Kidney (tissue), 14 donors: ENCODE data around the gene LAIR2. TPM values are rescaled to one million over a fixed set of nuclear protein-coding genes. Genes with fewer than 3 reads are reported as not detected.

ENCODE experiments used
- DNase-seq, 5 donors: peaks; one replicate each; pipeline ENCODE4 v3.0.0-alpha.2; 2013 to 2020
- FAIRE-seq: peaks from 2 replicates; lab custom pipeline; 2012; peaks lifted over from hg19 to GRCh38; lab: Jason Lieb, UNC
- H3K27ac ChIP-seq, 2 donors: one replicate each; pipeline ENCODE4 v1.7.0; 2013; ENCODE audit warnings: low read depth in 2 of 2, low read length in 2 of 2, inconsistent platforms in 1 of 2
- H3K27me3 ChIP-seq: one replicate; pipeline ENCODE4 v1.7.1; 2013; ENCODE audit warnings: low read length, inconsistent platforms; ENCODE audit not compliant: control insufficient read depth, insufficient read depth
- H3K36me3 ChIP-seq, 3 donors: one replicate each; pipeline versions ENCODE4 v1.7.0 to v1.7.1; 2013; ENCODE audit warnings: low read length in 3 of 3, control low read depth in 1 of 3, inconsistent platforms in 1 of 3; ENCODE audit not compliant: insufficient read depth in 3 of 3, control insufficient read depth in 2 of 3
- H3K4me1 ChIP-seq, 3 donors: one replicate each; pipeline versions ENCODE4 v1.7.0 to v1.7.1; 2013; ENCODE audit warnings: low read length in 3 of 3, inconsistent platforms in 1 of 3, low read depth in 1 of 3; ENCODE audit not compliant: control insufficient read depth in 2 of 3, insufficient read depth in 2 of 3
- H3K4me3 ChIP-seq, 3 donors: one replicate each; pipeline versions ENCODE4 v1.7.0 to v1.8.1; 2013; ENCODE audit warnings: low read length in 3 of 3, control low read depth in 1 of 3, inconsistent platforms in 1 of 3
- H3K9ac ChIP-seq, 3 donors: one replicate each; pipeline versions ENCODE4 v1.7.0 to v1.7.1; 2013; ENCODE audit warnings: low read length in 3 of 3, control low read depth in 1 of 3, inconsistent platforms in 1 of 3
- H3K9me3 ChIP-seq, 3 donors: one replicate each; pipeline versions ENCODE4 v1.7.0 to v1.7.1; 2013; ENCODE audit warnings: low read length in 3 of 3, control low read depth in 1 of 3, inconsistent platforms in 1 of 3; ENCODE audit not compliant: control insufficient read depth in 2 of 3, insufficient read depth in 1 of 3
- intact Hi-C: fragments of 100-400 bp; cut with DNase I; formaldehyde crosslinking; loops from one replicate; pipeline ENCODE4 v1.11.1; 2022
- polyA plus RNA-seq: library from polyadenylated mRNA; stranded (reverse); fragments of 350-450 nt; fragmentation: Illumina TruSeq; extraction: RNeasy Lipid Tissue Mini Kit (QIAGEN cat#74804); gene quantifications from one replicate; pipeline ENCODE4 v1.2.3, GENCODE V29; 2014; ENCODE audit warnings: low read depth, low replicate concordance; ENCODE audit not compliant: insufficient read depth
- total RNA-seq: library from RNA; stranded (reverse); fragmentation: NEBNext Ultra II Directional; extraction: Animal tissue kit (Norgen Biotek cat#: 25700); gene quantifications from one replicate; pipeline ENCODE4 v1.2.1, GENCODE V29; 2021
- TF ChIP-seq, protein P1 (sequence below): IDR thresholded peaks from 3 replicates; pipeline ENCODE4 v1.5.1; 2012; ENCODE audit warnings: mild to moderate bottlenecking, moderate library complexity, borderline replicate concordance; ENCODE audit not compliant: insufficient read depth; ENCODE audit errors: extremely low read depth
- donor health status: control.
- donor health status: control.
- donor health status: control.
- donor health status: control.
- donor health status: control.
- donor health status: DM: yes; HTN: yes; CAD: no.
- donor health status: Normal renal cell carcinoma (clear cell type).

The LAIR2 gene
- total and polyA plus RNA-seq, 2 donors from 2014 or later = not detected

DNA sequence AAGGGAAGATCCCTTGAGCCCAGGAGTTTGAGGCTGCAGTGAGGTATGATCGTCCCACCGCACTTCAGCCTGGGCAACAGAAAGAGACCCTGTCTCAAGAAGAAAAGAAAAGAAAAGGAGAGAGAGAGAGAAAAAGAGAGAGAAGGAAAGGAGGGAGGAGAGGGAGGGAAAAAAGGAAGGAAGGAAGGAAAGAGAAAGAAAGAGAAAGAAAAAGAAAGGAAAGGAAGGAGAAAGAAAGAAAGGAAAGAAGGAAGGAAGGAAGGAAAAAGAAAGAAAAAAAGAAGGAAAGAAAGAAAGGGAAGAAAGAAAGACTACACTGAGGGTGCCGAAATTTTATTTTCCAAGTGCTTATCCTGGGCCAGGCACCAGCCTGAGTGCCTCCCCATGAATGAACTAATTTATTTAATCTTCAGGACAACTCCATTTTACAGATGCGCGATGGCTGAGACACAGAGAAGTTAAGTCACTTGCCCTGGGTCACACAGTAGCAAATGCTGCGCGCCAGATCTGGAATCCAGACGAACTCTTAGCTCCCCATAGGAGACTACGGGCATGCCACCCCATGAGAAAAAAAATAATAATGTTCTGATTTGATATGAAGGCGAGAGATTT lies 32.2 kb upstream of the LAIR2 start:
- TF ChIP-seq, protein P1, sequence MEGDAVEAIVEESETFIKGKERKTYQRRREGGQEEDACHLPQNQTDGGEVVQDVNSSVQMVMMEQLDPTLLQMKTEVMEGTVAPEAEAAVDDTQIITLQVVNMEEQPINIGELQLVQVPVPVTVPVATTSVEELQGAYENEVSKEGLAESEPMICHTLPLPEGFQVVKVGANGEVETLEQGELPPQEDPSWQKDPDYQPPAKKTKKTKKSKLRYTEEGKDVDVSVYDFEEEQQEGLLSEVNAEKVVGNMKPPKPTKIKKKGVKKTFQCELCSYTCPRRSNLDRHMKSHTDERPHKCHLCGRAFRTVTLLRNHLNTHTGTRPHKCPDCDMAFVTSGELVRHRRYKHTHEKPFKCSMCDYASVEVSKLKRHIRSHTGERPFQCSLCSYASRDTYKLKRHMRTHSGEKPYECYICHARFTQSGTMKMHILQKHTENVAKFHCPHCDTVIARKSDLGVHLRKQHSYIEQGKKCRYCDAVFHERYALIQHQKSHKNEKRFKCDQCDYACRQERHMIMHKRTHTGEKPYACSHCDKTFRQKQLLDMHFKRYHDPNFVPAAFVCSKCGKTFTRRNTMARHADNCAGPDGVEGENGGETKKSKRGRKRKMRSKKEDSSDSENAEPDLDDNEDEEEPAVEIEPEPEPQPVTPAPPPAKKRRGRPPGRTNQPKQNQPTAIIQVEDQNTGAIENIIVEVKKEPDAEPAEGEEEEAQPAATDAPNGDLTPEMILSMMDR = no peak
- Histone ChIP-seq H3K27ac (peak overlapping the region; percentile 2 to 16), H3K4me1 (peaks cover 0 to 9% (median 0%) of the 10 kb centered on the region in 3 donors), H3K27me3 (peaks cover 3% of the 10 kb centered on the region), H3K4me3 (no peak overlapping the region), H3K36me3 (no peaks in the 10 kb centered on the region), H3K9ac (no peak overlapping the region), H3K9me3 (no peaks in the 10 kb centered on the region)
- FAIRE-seq (no peak), DNase-seq (peak in 2 of 5 donors; percentile 6 to 18)
- intact Hi-C loops = no loop called here

DNA sequence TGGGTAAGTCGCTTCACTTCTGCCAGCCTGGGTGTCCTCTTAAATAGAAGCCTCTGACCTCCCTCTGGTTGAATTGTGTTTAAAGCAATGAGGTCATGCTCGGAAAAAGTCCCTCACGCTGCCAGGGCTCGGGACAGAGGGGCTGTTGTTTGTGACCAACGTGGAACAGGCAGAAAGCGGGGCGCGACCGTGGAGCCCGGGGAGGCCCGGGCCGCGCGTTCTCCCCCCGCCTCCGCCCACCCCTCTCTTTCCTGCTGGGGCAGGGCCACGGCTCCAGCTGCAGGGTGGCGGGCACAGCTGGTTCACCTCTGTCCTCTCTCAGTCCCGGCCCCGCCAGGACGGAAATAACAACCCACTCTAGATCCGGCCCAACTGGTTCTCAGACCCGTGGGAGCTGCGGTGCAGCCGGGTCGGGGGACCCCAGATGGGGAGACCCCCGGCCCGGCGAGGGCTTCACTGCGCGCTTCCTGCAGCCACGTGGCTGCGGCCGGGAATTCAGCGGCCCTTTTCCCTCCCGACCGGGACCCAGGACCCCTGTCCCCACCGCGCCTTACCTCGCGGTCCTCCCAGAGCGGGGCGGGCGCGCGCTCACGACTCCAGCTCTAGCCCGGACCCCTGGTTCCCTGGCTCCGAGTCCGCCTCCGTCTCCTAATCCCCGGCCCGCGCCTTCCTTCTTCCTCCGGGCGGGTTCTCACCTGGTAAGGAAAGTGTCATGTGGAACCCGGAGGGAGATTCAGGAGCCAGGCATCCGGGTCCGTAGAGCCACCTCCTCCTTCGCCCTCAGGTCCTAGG lies 31.4 kb upstream of the LAIR2 start:
- peak; percentile 40 to 83 (median 64) for DNase-seq
- intact Hi-C loops = no loop called here
- Histone ChIP-seq H3K9me3 (no peaks in the 10 kb centered on the region), H3K9ac (peak overlapping the region in 1 of 3 donors; percentile 51), H3K4me3 (peak overlapping the region in 1 of 3 donors; percentile 32), H3K27me3 (peaks cover 3% of the 10 kb centered on the region), H3K27ac (peak overlapping the region; percentile 2 to 67), H3K36me3 (no peaks in the 10 kb centered on the region), H3K4me1 (peaks cover 0 to 9% (median 0%) of the 10 kb centered on the region in 3 donors)
- no peak for FAIRE-seq
- TF ChIP-seq, protein P1 = no peak

DNA sequence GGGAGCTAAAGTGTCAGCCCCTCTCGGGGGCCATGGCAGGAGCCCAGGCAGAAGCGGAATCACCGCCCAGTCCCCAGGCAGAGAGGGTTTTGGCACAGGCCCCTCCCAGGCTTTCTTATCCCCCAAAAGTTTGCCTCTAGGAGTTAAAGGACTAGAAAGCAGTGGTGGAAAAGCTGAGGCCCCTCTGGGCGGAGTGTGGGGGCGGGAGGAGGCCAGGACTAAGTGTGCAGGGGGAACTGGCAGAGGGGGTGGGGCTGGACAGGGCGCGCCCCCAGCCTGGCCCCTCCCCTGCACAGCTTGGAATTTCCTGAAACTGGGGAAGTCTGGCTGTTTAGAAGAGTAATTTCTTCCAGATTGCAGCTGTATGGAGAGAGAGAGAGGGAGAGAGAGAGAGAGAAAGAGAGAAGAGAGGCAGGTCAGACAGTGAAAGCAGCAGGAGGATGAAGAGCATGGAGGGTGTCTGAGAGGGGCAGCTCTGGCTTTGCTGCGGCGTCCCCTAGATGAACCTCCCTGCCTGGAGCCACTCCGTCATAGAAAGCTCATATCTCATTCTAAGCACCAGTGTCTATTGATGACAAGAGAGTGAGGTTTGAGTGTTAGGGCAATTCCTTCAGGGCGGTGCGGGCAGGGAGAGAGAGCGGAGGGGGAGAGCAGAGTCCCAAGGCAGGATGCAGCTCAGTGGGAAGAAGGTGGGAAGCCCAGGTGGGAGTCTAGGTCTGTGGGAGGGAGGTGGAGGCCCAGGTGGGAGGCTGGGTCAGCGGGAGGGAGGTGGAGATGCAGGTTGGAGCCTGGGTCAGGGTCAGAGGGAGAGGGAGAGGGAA lies 29.4 kb upstream of the LAIR2 start, which contains the start of gene CDC42EP5:
TSS of gene CDC42EP5 (minus strand) at position 226 of the 821 bp plus-strand sequence. CDS start 7,749 bp downstream, outside the sequence.
- H3K9ac ChIP-seq = no peak within 1 kb of the TSS
- no peaks in the 10 kb centered on the region for H3K36me3 ChIP-seq
- intact Hi-C loops = no loop called here
- H3K4me3 ChIP-seq = peak within 1 kb of the TSS in 2 of 3 donors; percentile 48 to 57
- H3K4me1 ChIP-seq = peaks cover 0 to 9% (median 0%) of the 10 kb centered on the region in 3 donors
- H3K9me3 ChIP-seq = no peaks in the 10 kb centered on the region
- peaks cover 3% of the 10 kb centered on the region for H3K27me3 ChIP-seq
- TF ChIP-seq, protein P1 = no peak
- FAIRE-seq = no peak
- DNase-seq = peak; percentile 88 to 97 (median 91)
- H3K27ac ChIP-seq = peak within 1 kb of the TSS; percentile 23 to 83
